ENCODE measurements around the gene ERC1. TPM values are rescaled to one million over a fixed set of nuclear protein-coding genes. Genes with fewer than 3 reads are reported as not detected.

Gene ERC1
- polyA plus RNA-seq, 1 donor from 2014 or later: 7.1 TPM

- H4K20me1 ChIP-seq (ENCODE audit: insufficient read depth): no peaks in the 10 kb centered on the region
- H3K4me2 ChIP-seq (ENCODE audit: low read length): no peak overlapping the region
- no peaks in the 10 kb centered on the region for H3K9me3 ChIP-seq (ENCODE audit: low read length)
- TF ChIP-seq RAD21 (conservative IDR thresholded peaks at IDR 0.05) (no peak), TAF1 (IDR thresholded peaks at IDR 0.05; ENCODE audit: low read depth) (no peak), POLR2AphosphoS5 (IDR thresholded peaks at IDR 0.05) (no peak), REST (IDR thresholded peaks at IDR 0.05; ENCODE audit: borderline replicate concordance) (no peak), MXI1 (conservative IDR thresholded peaks at IDR 0.05; ENCODE audit: poor library complexity, severe bottlenecking) (no peak), EP300 (conservative IDR thresholded peaks at IDR 0.05; ENCODE audit: poor library complexity, severe bottlenecking) (no peak), EZH2 (IDR thresholded peaks at IDR 0.05; ENCODE audit: borderline replicate concordance, insufficient read depth, low read length, poor library complexity, severe bottlenecking) (no peak), SMC3 (conservative IDR thresholded peaks at IDR 0.05; ENCODE audit: poor library complexity) (no peak), CTCF (IDR thresholded peaks at IDR 0.05; ENCODE audit: poor library complexity, severe bottlenecking) (no peak)
- H3K27ac ChIP-seq (ENCODE audit: low read length): no peak overlapping the region
- no peak overlapping the region for H3K9ac ChIP-seq (ENCODE audit: low read length)
- H3K27me3 ChIP-seq (ENCODE audit: insufficient read depth, low read depth, low read length): no peaks in the 10 kb centered on the region
- no peaks in the 10 kb centered on the region for H3K36me3 ChIP-seq (ENCODE audit: insufficient read depth, low read length)
- H2AFZ ChIP-seq (ENCODE audit: low read depth, low read length): no peak overlapping the region
- H3K79me2 ChIP-seq (replicated peaks; ENCODE audit: insufficient read depth, low read length): peaks cover 12% of the 10 kb centered on the region
- no peak overlapping the region for H3K4me3 ChIP-seq (ENCODE audit: low read length)
- H3F3A ChIP-seq (ENCODE audit: insufficient read depth, low read length, poor library complexity, severe bottlenecking): no peaks in the 10 kb centered on the region
- H3K9me2 ChIP-seq (ENCODE audit: insufficient read depth, low read length): no peaks in the 10 kb centered on the region
Observed at GRCh38 chr12:1064317-1064716, 73.3 kb downstream of the ERC1 start.

GRCh38 chr12:1065629-1066028, 74.6 kb downstream of the ERC1 start:
- H3K79me2 ChIP-seq (replicated peaks; ENCODE audit: insufficient read depth, low read length): peaks cover 12% of the 10 kb centered on the region
- no peaks in the 10 kb centered on the region for H3K9me3 ChIP-seq (ENCODE audit: low read length)
- no peak overlapping the region for H2AFZ ChIP-seq (ENCODE audit: low read depth, low read length)
- H3K27me3 ChIP-seq (ENCODE audit: insufficient read depth, low read depth, low read length): no peaks in the 10 kb centered on the region
- H3K27ac ChIP-seq (ENCODE audit: low read length): no peak overlapping the region
- H3K4me2 ChIP-seq (ENCODE audit: low read length): no peak overlapping the region
- TF ChIP-seq SMC3 (conservative IDR thresholded peaks at IDR 0.05; ENCODE audit: poor library complexity) (no peak), MXI1 (conservative IDR thresholded peaks at IDR 0.05; ENCODE audit: poor library complexity, severe bottlenecking) (no peak), EP300 (conservative IDR thresholded peaks at IDR 0.05; ENCODE audit: poor library complexity, severe bottlenecking) (no peak), EZH2 (IDR thresholded peaks at IDR 0.05; ENCODE audit: borderline replicate concordance, insufficient read depth, low read length, poor library complexity, severe bottlenecking) (no peak), RAD21 (conservative IDR thresholded peaks at IDR 0.05) (no peak), CTCF (IDR thresholded peaks at IDR 0.05; ENCODE audit: poor library complexity, severe bottlenecking) (no peak), TAF1 (IDR thresholded peaks at IDR 0.05; ENCODE audit: low read depth) (no peak), REST (IDR thresholded peaks at IDR 0.05; ENCODE audit: borderline replicate concordance) (no peak), POLR2AphosphoS5 (IDR thresholded peaks at IDR 0.05) (no peak)
- no peak overlapping the region for H3K4me3 ChIP-seq (ENCODE audit: low read length)
- no peaks in the 10 kb centered on the region for H4K20me1 ChIP-seq (ENCODE audit: insufficient read depth)
- H3K9me2 ChIP-seq (ENCODE audit: insufficient read depth, low read length): no peaks in the 10 kb centered on the region
- no peaks in the 10 kb centered on the region for H3K36me3 ChIP-seq (ENCODE audit: insufficient read depth, low read length)
- no peak overlapping the region for H3K9ac ChIP-seq (ENCODE audit: low read length)
- no peaks in the 10 kb centered on the region for H3F3A ChIP-seq (ENCODE audit: insufficient read depth, low read length, poor library complexity, severe bottlenecking)

Measured in neural cell (in vitro differentiated cells).